ENCODE data around the gene COX6B1. TPM values are rescaled to one million over a fixed set of nuclear protein-coding genes. Genes with fewer than 3 reads are reported as not detected.

COX6B1 gene
- polyA plus RNA-seq, 1 donor from 2014 or later = 1,013 TPM

GRCh38 chr19:35615036-35615435 lies 33.1 kb upstream of the COX6B1 start:
- TF ChIP-seq REST (IDR thresholded peaks at IDR 0.05; ENCODE audit: borderline replicate concordance) = no peak
- no peak for TF ChIP-seq TAF1 (IDR thresholded peaks at IDR 0.05; ENCODE audit: low read depth)
- TF ChIP-seq EP300 (conservative IDR thresholded peaks at IDR 0.05; ENCODE audit: poor library complexity, severe bottlenecking) = no peak
- TF ChIP-seq SMC3 (conservative IDR thresholded peaks at IDR 0.05; ENCODE audit: poor library complexity) = no peak
- TF ChIP-seq RAD21 (conservative IDR thresholded peaks at IDR 0.05) = no peak
- no peak for TF ChIP-seq EZH2 (IDR thresholded peaks at IDR 0.05; ENCODE audit: borderline replicate concordance, insufficient read depth, low read length, poor library complexity, severe bottlenecking)
- TF ChIP-seq CTCF (IDR thresholded peaks at IDR 0.05; ENCODE audit: poor library complexity, severe bottlenecking) = no peak
- TF ChIP-seq POLR2AphosphoS5 (IDR thresholded peaks at IDR 0.05) = no peak
- TF ChIP-seq MXI1 (conservative IDR thresholded peaks at IDR 0.05; ENCODE audit: poor library complexity, severe bottlenecking) = no peak
- no peaks in the 10 kb centered on the region for H3K9me3 ChIP-seq (ENCODE audit: low read length)
- no peaks in the 10 kb centered on the region for H3K9me2 ChIP-seq (ENCODE audit: insufficient read depth, low read length)
- no peaks in the 10 kb centered on the region for H3K27me3 ChIP-seq (ENCODE audit: insufficient read depth, low read depth, low read length)
- H2AFZ ChIP-seq (ENCODE audit: low read depth, low read length) = no peak overlapping the region
- no peak overlapping the region for H3K4me2 ChIP-seq (ENCODE audit: low read length)
- no peak overlapping the region for H3K4me3 ChIP-seq (ENCODE audit: low read length)
- no peaks in the 10 kb centered on the region for H3F3A ChIP-seq (ENCODE audit: insufficient read depth, low read length, poor library complexity, severe bottlenecking)
- no peaks in the 10 kb centered on the region for H3K79me2 ChIP-seq (replicated peaks; ENCODE audit: insufficient read depth, low read length)
- no peaks in the 10 kb centered on the region for H3K36me3 ChIP-seq (ENCODE audit: insufficient read depth, low read length)
- no peaks in the 10 kb centered on the region for H4K20me1 ChIP-seq (ENCODE audit: insufficient read depth)
- no peak overlapping the region for H3K9ac ChIP-seq (ENCODE audit: low read length)
- H3K27ac ChIP-seq (ENCODE audit: low read length) = no peak overlapping the region

GRCh38 chr19:35618857-35619256 lies 29.3 kb upstream of the COX6B1 start:
- no peaks in the 10 kb centered on the region for H3K9me2 ChIP-seq (ENCODE audit: insufficient read depth, low read length)
- no peaks in the 10 kb centered on the region for H3K27me3 ChIP-seq (ENCODE audit: insufficient read depth, low read depth, low read length)
- no peak overlapping the region for H3K27ac ChIP-seq (ENCODE audit: low read length)
- no peak overlapping the region for H3K4me2 ChIP-seq (ENCODE audit: low read length)
- no peaks in the 10 kb centered on the region for H3F3A ChIP-seq (ENCODE audit: insufficient read depth, low read length, poor library complexity, severe bottlenecking)
- H3K9ac ChIP-seq (ENCODE audit: low read length) = no peak overlapping the region
- TF ChIP-seq REST (IDR thresholded peaks at IDR 0.05; ENCODE audit: borderline replicate concordance) (no peak), EZH2 (IDR thresholded peaks at IDR 0.05; ENCODE audit: borderline replicate concordance, insufficient read depth, low read length, poor library complexity, severe bottlenecking) (no peak), TAF1 (IDR thresholded peaks at IDR 0.05; ENCODE audit: low read depth) (no peak), CTCF (IDR thresholded peaks at IDR 0.05; ENCODE audit: poor library complexity, severe bottlenecking) (no peak), SMC3 (conservative IDR thresholded peaks at IDR 0.05; ENCODE audit: poor library complexity) (no peak), RAD21 (conservative IDR thresholded peaks at IDR 0.05) (no peak), MXI1 (conservative IDR thresholded peaks at IDR 0.05; ENCODE audit: poor library complexity, severe bottlenecking) (no peak), POLR2AphosphoS5 (IDR thresholded peaks at IDR 0.05) (no peak), EP300 (conservative IDR thresholded peaks at IDR 0.05; ENCODE audit: poor library complexity, severe bottlenecking) (no peak)
- no peaks in the 10 kb centered on the region for H4K20me1 ChIP-seq (ENCODE audit: insufficient read depth)
- no peaks in the 10 kb centered on the region for H3K36me3 ChIP-seq (ENCODE audit: insufficient read depth, low read length)
- H2AFZ ChIP-seq (ENCODE audit: low read depth, low read length) = no peak overlapping the region
- no peaks in the 10 kb centered on the region for H3K79me2 ChIP-seq (replicated peaks; ENCODE audit: insufficient read depth, low read length)
- H3K9me3 ChIP-seq (ENCODE audit: low read length) = no peaks in the 10 kb centered on the region
- no peak overlapping the region for H3K4me3 ChIP-seq (ENCODE audit: low read length)
